Measurements from ENCODE around the gene THAP9. TPM values are rescaled to one million over a fixed set of nuclear protein-coding genes. Genes with fewer than 3 reads are reported as not detected.
A peak's percentile ranks its signal among the peaks of the same experiment; 100 is the strongest.

Gene THAP9
- total RNA-seq, 1 experiment from 2014 or later: 3.5 TPM

GRCh38 chr4:82886147-82886942 lies 14.2 kb upstream of the THAP9 start:
- peaks cover 5% of the 10 kb centered on the region; the same call in 1 of the 2 replicates for H3K36me3 ChIP-seq (ENCODE audit: low read depth)
- no peaks in the 10 kb centered on the region for H3K9me3 ChIP-seq (ENCODE audit: insufficient read depth, low read depth)
- H2AFZ ChIP-seq: no peak overlapping the region
- TF ChIP-seq CTCF (conservative IDR thresholded peaks at IDR 0.05): no peak
- no peak for TF ChIP-seq EZH2 (IDR thresholded peaks at IDR 0.05; ENCODE audit: low read depth)
- DNase-seq: no peak
- peaks cover 30% of the 10 kb centered on the region for H4K20me1 ChIP-seq (ENCODE audit: insufficient read depth)
- no peak overlapping the region for H3K4me3 ChIP-seq
- peak overlapping the region; percentile 0; the same call in 1 of the 2 replicates for H3K4me2 ChIP-seq
- no peak overlapping the region for H3K27ac ChIP-seq
- POLR2A ChIA-PET (ENCODE audit: unreplicated experiment): no interaction called here
- intact Hi-C loops (cut with micrococcal nuclease; ENCODE audit: unreplicated experiment): no loop called here
- peaks cover 12% of the 10 kb centered on the region; the same call in 1 of the 2 replicates for H3K4me1 ChIP-seq (replicated peaks; ENCODE audit: insufficient read depth)
- H3K27me3 ChIP-seq (ENCODE audit: insufficient read depth, low read depth): no peaks in the 10 kb centered on the region
- peaks cover 9% of the 10 kb centered on the region; the same call in 1 of the 2 replicates for H3F3A ChIP-seq (ENCODE audit: insufficient read depth, low read depth)
- no TSS peak for BruUV-seq (replicated peaks)
- H3K79me2 ChIP-seq (ENCODE audit: low read depth): peaks cover 91% of the 10 kb centered on the region
- CTCF ChIA-PET: interaction anchor here (0.6 kb wide), 1 partner anchor 20 kb away, joined by 6 read pairs; no protein-coding TSS in a partner anchor
- H3K9me2 ChIP-seq (ENCODE audit: insufficient read depth): no peaks in the 10 kb centered on the region

GRCh38 chr4:82889287-82889686 lies 11.2 kb upstream of the THAP9 start:
- no peaks in the 10 kb centered on the region for H3K9me2 ChIP-seq (ENCODE audit: insufficient read depth)
- peaks cover 25% of the 10 kb centered on the region for H4K20me1 ChIP-seq (ENCODE audit: insufficient read depth)
- CTCF ChIA-PET: no interaction called here
- BruUV-seq (replicated peaks): no TSS peak
- H3K79me2 ChIP-seq (ENCODE audit: low read depth): peaks cover 65% of the 10 kb centered on the region
- intact Hi-C loops (cut with micrococcal nuclease; ENCODE audit: unreplicated experiment): no loop called here
- no peak for DNase-seq
- no peaks in the 10 kb centered on the region for H3K27me3 ChIP-seq (ENCODE audit: insufficient read depth, low read depth)
- no peak overlapping the region for H2AFZ ChIP-seq
- H3F3A ChIP-seq (ENCODE audit: insufficient read depth, low read depth): peaks cover 32% of the 10 kb centered on the region
- TF ChIP-seq CTCF (conservative IDR thresholded peaks at IDR 0.05): no peak
- TF ChIP-seq EZH2 (IDR thresholded peaks at IDR 0.05; ENCODE audit: low read depth): no peak
- H3K4me1 ChIP-seq (replicated peaks; ENCODE audit: insufficient read depth): peaks cover 18% of the 10 kb centered on the region; the same call in 1 of the 2 replicates
- peaks cover 13% of the 10 kb centered on the region; the same call in 1 of the 2 replicates for H3K36me3 ChIP-seq (ENCODE audit: low read depth)
- peak overlapping the region; percentile 98 for H3K4me3 ChIP-seq
- POLR2A ChIA-PET (ENCODE audit: unreplicated experiment): interaction anchor here (0.6 kb wide), 1 partner anchor 10 kb away, joined by 6 read pairs; no protein-coding TSS in a partner anchor
- H3K4me2 ChIP-seq: peak overlapping the region; percentile 93
- no peak overlapping the region for H3K27ac ChIP-seq
- no peaks in the 10 kb centered on the region for H3K9me3 ChIP-seq (ENCODE audit: insufficient read depth, low read depth)

- POLR2A ChIA-PET (ENCODE audit: unreplicated experiment): interaction anchor here (1.4 kb wide), 1 partner anchor 14 kb away, joined by 7 read pairs; no protein-coding TSS in a partner anchor
- Histone ChIP-seq H2AFZ (peak overlapping the region; percentile 84), H3K4me3 (peak overlapping the region; percentile 98)
These were observed 10.0 kb upstream of the THAP9 start for GRCh38 chr4:82890528-82890900.

More at GRCh38 chr4:82890528-82890900, 10.0 kb upstream of the THAP9 start:
- CTCF ChIA-PET: no interaction called here
- H3K27ac ChIP-seq: peak overlapping the region; percentile 93
- intact Hi-C loops (cut with micrococcal nuclease; ENCODE audit: unreplicated experiment): loop anchor here (10.0 kb wide), 1 partner anchor 516 kb away; the partner anchor contains the start of gene HNRNPD
- H3F3A ChIP-seq (ENCODE audit: insufficient read depth, low read depth): peaks cover 42% of the 10 kb centered on the region
- no peaks in the 10 kb centered on the region for H3K9me3 ChIP-seq (ENCODE audit: insufficient read depth, low read depth)
- TSS peak; percentile 43 for BruUV-seq (replicated peaks)
- no peaks in the 10 kb centered on the region for H3K9me2 ChIP-seq (ENCODE audit: insufficient read depth)
- no peak for DNase-seq
- H3K36me3 ChIP-seq (ENCODE audit: low read depth): peaks cover 21% of the 10 kb centered on the region; the same call in 1 of the 2 replicates
- H3K4me2 ChIP-seq: peak overlapping the region; percentile 93
- H3K79me2 ChIP-seq (ENCODE audit: low read depth): peaks cover 60% of the 10 kb centered on the region
- peaks cover 18% of the 10 kb centered on the region; the same call in 1 of the 2 replicates for H3K4me1 ChIP-seq (replicated peaks; ENCODE audit: insufficient read depth)
- H4K20me1 ChIP-seq (ENCODE audit: insufficient read depth): peaks cover 16% of the 10 kb centered on the region
- TF ChIP-seq EZH2 (IDR thresholded peaks at IDR 0.05; ENCODE audit: low read depth): no peak
- TF ChIP-seq CTCF (conservative IDR thresholded peaks at IDR 0.05): no peak
- no peaks in the 10 kb centered on the region for H3K27me3 ChIP-seq (ENCODE audit: insufficient read depth, low read depth)
